Cardiac fibroblast (primary cell): ENCODE measurements around the gene GHRL.

Source experiments
- DNase-seq, 2 donors: peaks; one replicate each; pipeline versions ENCODE4 v3.0.0 to v3.0.0-alpha.2; 2010; ENCODE audit warnings: low read depth in 2 of 2
- H3K4me3 ChIP-seq, 2 donors: replicated peaks in 1 of 2; 1 replicate in 1 of 2; 2 replicates in 1 of 2; pipeline ENCODE4 v1.5.1; 2011; ENCODE audit warnings: low read depth in 2 of 2, low read length in 2 of 2, mild to moderate bottlenecking in 2 of 2, moderate library complexity in 1 of 2
- TF ChIP-seq, protein P1 (sequence below): IDR thresholded peaks from one replicate; pipeline ENCODE4 v1.5.1; 2011; ENCODE audit warnings: low read depth, mild to moderate bottlenecking, low read length, inconsistent platforms

The GHRL gene

GRCh38 chr3:10338164-10338470, 45.4 kb upstream of the GHRL start:
- no peak overlapping the region for H3K4me3 ChIP-seq
- no peak for DNase-seq
- TF ChIP-seq, protein P1, sequence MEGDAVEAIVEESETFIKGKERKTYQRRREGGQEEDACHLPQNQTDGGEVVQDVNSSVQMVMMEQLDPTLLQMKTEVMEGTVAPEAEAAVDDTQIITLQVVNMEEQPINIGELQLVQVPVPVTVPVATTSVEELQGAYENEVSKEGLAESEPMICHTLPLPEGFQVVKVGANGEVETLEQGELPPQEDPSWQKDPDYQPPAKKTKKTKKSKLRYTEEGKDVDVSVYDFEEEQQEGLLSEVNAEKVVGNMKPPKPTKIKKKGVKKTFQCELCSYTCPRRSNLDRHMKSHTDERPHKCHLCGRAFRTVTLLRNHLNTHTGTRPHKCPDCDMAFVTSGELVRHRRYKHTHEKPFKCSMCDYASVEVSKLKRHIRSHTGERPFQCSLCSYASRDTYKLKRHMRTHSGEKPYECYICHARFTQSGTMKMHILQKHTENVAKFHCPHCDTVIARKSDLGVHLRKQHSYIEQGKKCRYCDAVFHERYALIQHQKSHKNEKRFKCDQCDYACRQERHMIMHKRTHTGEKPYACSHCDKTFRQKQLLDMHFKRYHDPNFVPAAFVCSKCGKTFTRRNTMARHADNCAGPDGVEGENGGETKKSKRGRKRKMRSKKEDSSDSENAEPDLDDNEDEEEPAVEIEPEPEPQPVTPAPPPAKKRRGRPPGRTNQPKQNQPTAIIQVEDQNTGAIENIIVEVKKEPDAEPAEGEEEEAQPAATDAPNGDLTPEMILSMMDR = no peak

- TF ChIP-seq, protein P1 = no peak
- DNase-seq = no peak
- H3K4me3 ChIP-seq = no peak overlapping the region
Observed at GRCh38 chr3:10337323-10338163, 44.8 kb upstream of the GHRL start.

- H3K4me3 ChIP-seq = no peak overlapping the region
- TF ChIP-seq, protein P1 = no peak
- DNase-seq = no peak
Observed at GRCh38 chr3:10336761-10337160, 44.0 kb upstream of the GHRL start.

DNA sequence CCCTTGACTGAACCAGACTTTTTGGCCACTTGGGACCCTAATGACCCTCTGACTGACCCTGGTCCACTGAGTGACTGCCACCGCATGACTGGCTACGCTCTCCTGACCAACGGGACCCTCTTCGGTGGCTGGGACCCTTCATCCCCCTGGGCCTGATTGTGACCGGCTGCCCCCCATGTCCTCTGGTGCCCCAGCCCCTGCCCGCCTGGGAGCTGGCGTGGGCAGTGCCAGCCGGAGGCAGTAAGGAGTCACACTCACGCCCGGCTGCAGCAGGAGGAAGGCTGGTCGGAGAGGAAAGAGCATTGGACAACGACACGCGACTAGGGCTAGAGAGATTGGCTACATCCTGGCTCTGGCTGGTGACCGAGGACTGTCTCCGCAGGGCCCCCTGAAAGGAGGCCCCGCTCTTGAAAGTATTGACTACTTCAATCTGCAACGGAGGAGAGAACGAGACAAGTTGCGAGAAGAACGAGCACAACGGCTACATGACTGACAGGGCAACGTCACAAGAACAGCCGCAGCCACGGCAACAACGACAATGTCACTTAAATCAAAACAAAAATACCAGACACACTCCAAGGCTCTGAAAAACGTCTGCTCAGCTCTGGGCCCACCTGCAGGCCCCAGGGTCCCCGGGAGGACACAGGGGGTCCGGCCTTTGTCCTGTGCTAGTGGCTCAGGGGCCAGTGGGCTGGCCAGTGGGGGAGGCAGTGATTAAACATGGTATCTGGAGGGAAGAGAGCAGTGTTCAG, 43.3 kb upstream of the GHRL start:
- TF ChIP-seq, protein P1 = no peak
- DNase-seq = no peak
- H3K4me3 ChIP-seq = no peak overlapping the region

GRCh38 chr3:10335190-10335738, 42.5 kb upstream of the GHRL start:
- no peak for DNase-seq
- TF ChIP-seq, protein P1 = no peak
- no peak overlapping the region for H3K4me3 ChIP-seq

- DNase-seq = peak; percentile 47 to 71
- H3K4me3 ChIP-seq = no peak overlapping the region
- TF ChIP-seq, protein P1 = peak; percentile 52
Observed at GRCh38 chr3:10334459-10334858, 41.7 kb upstream of the GHRL start.
